GM06990 (cell line): ENCODE results near the gene CFHR5.

Experiments used
- DNase-seq: peaks from one replicate; pipeline ENCODE4 v3.0.0-alpha.2; 2011; ENCODE audit not compliant: insufficient read length; ENCODE audit errors: extremely low read depth
- H3K27me3 ChIP-seq: replicated peaks from 2 replicates; pipeline ENCODE4 v1.6.0; 2011; ENCODE audit warnings: low read length; ENCODE audit not compliant: control insufficient read depth, insufficient read depth
- H3K36me3 ChIP-seq: 2 replicates; pipeline ENCODE4 v1.5.1; 2011; ENCODE audit warnings: low read length; ENCODE audit not compliant: control insufficient read depth, insufficient read depth
- H3K4me3 ChIP-seq: replicated peaks from 2 replicates; pipeline ENCODE4 v1.5.1; 2011; ENCODE audit warnings: low read depth, mild to moderate bottlenecking, control low read depth, low read length
- CTCF ChIP-seq: IDR thresholded peaks from 2 replicates; pipeline ENCODE4 v1.5.1; 2011; ENCODE audit warnings: low read length, control low read depth, mild to moderate bottlenecking, inconsistent platforms; ENCODE audit not compliant: insufficient read depth, poor library complexity, severe bottlenecking

Gene CFHR5

GRCh38 chr1:197013234-197013633 lies 35.9 kb downstream of the CFHR5 start:
- TF ChIP-seq CTCF: no peak
- Histone ChIP-seq H3K36me3 (no peaks in the 10 kb centered on the region), H3K4me3 (no peak overlapping the region), H3K27me3 (no peaks in the 10 kb centered on the region)
- no peak for DNase-seq

GRCh38 chr1:197016751-197017150 lies 39.4 kb downstream of the CFHR5 start:
- TF ChIP-seq CTCF: no peak

GRCh38 chr1:197017558-197018146 lies 40.3 kb downstream of the CFHR5 start:
- TF ChIP-seq CTCF: no peak
- no peak overlapping the region for H3K4me3 ChIP-seq
- H3K27me3 ChIP-seq: no peaks in the 10 kb centered on the region
- no peak for DNase-seq
- no peaks in the 10 kb centered on the region for H3K36me3 ChIP-seq

More at GRCh38 chr1:197016751-197017150, 39.4 kb downstream of the CFHR5 start:
- H3K4me3 ChIP-seq: no peak overlapping the region
- DNase-seq: no peak
- H3K36me3 ChIP-seq: no peaks in the 10 kb centered on the region
- H3K27me3 ChIP-seq: no peaks in the 10 kb centered on the region

GRCh38 chr1:197021716-197022115 lies 44.4 kb downstream of the CFHR5 start:
- DNase-seq: no peak
- TF ChIP-seq CTCF: no peak
- Histone ChIP-seq H3K36me3 (no peaks in the 10 kb centered on the region), H3K4me3 (no peak overlapping the region), H3K27me3 (no peaks in the 10 kb centered on the region)

GRCh38 chr1:197024460-197024859 lies 47.1 kb downstream of the CFHR5 start:
- no peak overlapping the region for H3K4me3 ChIP-seq
- H3K27me3 ChIP-seq: no peaks in the 10 kb centered on the region
- no peak for TF ChIP-seq CTCF
- no peaks in the 10 kb centered on the region for H3K36me3 ChIP-seq
- DNase-seq: no peak

- H3K36me3 ChIP-seq: no peaks in the 10 kb centered on the region
Measured at GRCh38 chr1:197027359-197027758, 50.0 kb downstream of the CFHR5 start.

More at GRCh38 chr1:197027359-197027758, 50.0 kb downstream of the CFHR5 start:
- H3K4me3 ChIP-seq: no peak overlapping the region
- H3K27me3 ChIP-seq: no peaks in the 10 kb centered on the region
- DNase-seq: no peak
- no peak for TF ChIP-seq CTCF
